ENCODE results near the gene CDK5RAP3. TPM values are rescaled to one million over a fixed set of nuclear protein-coding genes. Genes with fewer than 3 reads are reported as not detected.

The CDK5RAP3 gene
- total RNA-seq, 1 experiment from 2014 or later = 149 TPM

DNA sequence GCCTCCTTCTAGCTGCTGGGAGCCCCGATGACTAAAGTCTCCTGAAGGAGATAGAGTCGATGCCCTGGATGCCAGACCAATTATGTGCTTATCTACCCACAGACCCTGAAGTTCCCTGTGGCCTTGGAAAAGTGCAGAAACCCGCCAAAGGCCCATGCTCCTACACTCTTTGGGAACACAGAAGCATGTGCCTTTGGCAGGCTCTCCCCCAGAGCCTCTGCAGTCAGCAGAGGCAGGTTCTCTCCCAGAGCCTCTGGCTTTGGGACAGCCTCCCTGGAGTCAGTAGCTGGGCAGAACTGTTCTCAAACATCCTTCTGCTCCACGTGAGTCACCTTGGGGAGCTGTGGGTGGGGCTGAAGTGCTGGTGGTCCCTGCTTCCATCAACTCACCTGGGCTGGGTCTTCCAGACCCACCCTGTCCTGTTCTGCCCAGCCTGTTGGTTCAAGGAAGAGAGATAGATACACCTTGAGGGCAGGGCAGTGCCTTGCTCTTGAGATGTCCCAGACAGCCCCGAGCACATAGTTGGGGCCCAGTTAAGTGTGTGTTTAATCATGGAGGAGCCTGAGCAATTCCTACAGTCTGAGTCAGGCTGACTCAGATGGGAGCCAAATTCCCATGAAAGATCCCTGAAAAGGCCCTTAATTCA is 3.2 kb upstream of the CDK5RAP3 start:
- Histone ChIP-seq H3K14ac (ENCODE audit: insufficient read depth, low read length) (no peak overlapping the region), H3K56ac (ENCODE audit: insufficient read length, low read depth, low read length) (no peak overlapping the region), H2AFZ (ENCODE audit: low read length) (no peak overlapping the region), H2BK120ac (ENCODE audit: low read depth, low read length, poor library complexity, severe bottlenecking) (no peak overlapping the region), H2AK5ac (ENCODE audit: insufficient read length, low read length) (no peak overlapping the region), H3K27me3 (ENCODE audit: insufficient read depth, low read length) (no peaks in the 10 kb centered on the region), H4K20me1 (ENCODE audit: control insufficient read depth, insufficient read depth, insufficient read length) (no peaks in the 10 kb centered on the region), H3K18ac (ENCODE audit: insufficient read length, low read depth, low read length) (no peak overlapping the region), H3K79me2 (ENCODE audit: insufficient read depth, low read length) (no peaks in the 10 kb centered on the region), H3K27ac (ENCODE audit: insufficient read length, low read depth, low read length) (no peak overlapping the region), H3T11ph (ENCODE audit: low read length) (no peak overlapping the region), H3K4ac (ENCODE audit: low read depth, low read length) (no peak overlapping the region), H3K79me1 (ENCODE audit: insufficient read depth, low read depth, low read length, poor library complexity, severe bottlenecking) (no peaks in the 10 kb centered on the region), H2BK5ac (ENCODE audit: insufficient read length, low read length) (no peak overlapping the region), H2BK15ac (ENCODE audit: low read depth, low read length) (no peak overlapping the region), H2BK20ac (ENCODE audit: low read depth, low read length, poor library complexity, severe bottlenecking) (no peak overlapping the region), H4K8ac (replicated peaks; ENCODE audit: insufficient read length, low read depth, low read length) (no peak overlapping the region), H3K23ac (ENCODE audit: insufficient read length, low read depth, low read length) (no peak overlapping the region), H4K5ac (ENCODE audit: insufficient read length, low read depth, low read length) (no peak overlapping the region), H2BK12ac (ENCODE audit: insufficient read length, low read depth, low read length) (no peak overlapping the region), H3K23me2 (ENCODE audit: insufficient read length, low read depth, low read length, poor library complexity, severe bottlenecking) (peaks cover 2% of the 10 kb centered on the region), H3K9me3 (ENCODE audit: control insufficient read depth, low read depth, low read length) (no peaks in the 10 kb centered on the region), H4K91ac (ENCODE audit: insufficient read length, low read depth, low read length) (no peak overlapping the region), H3K9ac (ENCODE audit: extremely low read depth, insufficient read length, low read length) (no peak overlapping the region), H3K4me2 (ENCODE audit: insufficient read depth, insufficient read length, low read length) (no peak overlapping the region), H3K4me1 (ENCODE audit: insufficient read depth, low read length) (no peaks in the 10 kb centered on the region)
- Mint-ChIP-seq H3K27ac (no peak overlapping the region), H3K27me3 (ENCODE audit: low read depth) (peaks cover 22% of the 10 kb centered on the region), H3K36me3 (ENCODE audit: insufficient read depth in 1 of 3, low read depth in 3 of 3) (peaks cover 0 to 5% (median 0%) of the 10 kb centered on the region in 3 experiments; a peak in 3 of 7 replicates), H3K9me3 (no peaks in the 10 kb centered on the region), H3K4me3 (no peak overlapping the region), H3K4me1 (peaks cover 9 to 13% of the 10 kb centered on the region in 2 experiments)
- TF ChIP-seq, protein P1, sequence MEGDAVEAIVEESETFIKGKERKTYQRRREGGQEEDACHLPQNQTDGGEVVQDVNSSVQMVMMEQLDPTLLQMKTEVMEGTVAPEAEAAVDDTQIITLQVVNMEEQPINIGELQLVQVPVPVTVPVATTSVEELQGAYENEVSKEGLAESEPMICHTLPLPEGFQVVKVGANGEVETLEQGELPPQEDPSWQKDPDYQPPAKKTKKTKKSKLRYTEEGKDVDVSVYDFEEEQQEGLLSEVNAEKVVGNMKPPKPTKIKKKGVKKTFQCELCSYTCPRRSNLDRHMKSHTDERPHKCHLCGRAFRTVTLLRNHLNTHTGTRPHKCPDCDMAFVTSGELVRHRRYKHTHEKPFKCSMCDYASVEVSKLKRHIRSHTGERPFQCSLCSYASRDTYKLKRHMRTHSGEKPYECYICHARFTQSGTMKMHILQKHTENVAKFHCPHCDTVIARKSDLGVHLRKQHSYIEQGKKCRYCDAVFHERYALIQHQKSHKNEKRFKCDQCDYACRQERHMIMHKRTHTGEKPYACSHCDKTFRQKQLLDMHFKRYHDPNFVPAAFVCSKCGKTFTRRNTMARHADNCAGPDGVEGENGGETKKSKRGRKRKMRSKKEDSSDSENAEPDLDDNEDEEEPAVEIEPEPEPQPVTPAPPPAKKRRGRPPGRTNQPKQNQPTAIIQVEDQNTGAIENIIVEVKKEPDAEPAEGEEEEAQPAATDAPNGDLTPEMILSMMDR (conservative IDR thresholded peaks at IDR 0.05) = no peak
- WGBS (ENCODE audit: extremely low coverage, insufficient read length, low lambda C conversion rate) = no CpG with 5 or more reads among the region's 5 CpGs
- no peak for DNase-seq
